Gastrocnemius medialis (tissue), 4 donors: ENCODE results near the gene OGFR. TPM values are rescaled to one million over a fixed set of nuclear protein-coding genes. Genes with fewer than 3 reads are reported as not detected.

Experiments
- ATAC-seq, 2 donors: fragments of 150-250 bp; one replicate each; pipeline ENCODE4 v1.9.1; 2016
- DNase-seq, 2 donors: peaks; one replicate each; pipeline ENCODE4 v3.0.0-alpha.2; 2019
- H3K27ac ChIP-seq, 4 donors: fragments of 200-600 bp; sonication (generic); 1 replicate in 1 of 4; 2 replicates in 3 of 4; pipeline ENCODE4 v1.5.1; 2016 to 2018; ENCODE audit warnings: mild to moderate bottlenecking in 2 of 4, moderate library complexity in 1 of 4
- H3K27me3 ChIP-seq, 3 donors: fragments of 200-600 bp; sonication (generic) in 2 of 3; 1 replicate in 1 of 3; 2 replicates in 2 of 3; pipeline versions ENCODE4 v1.5.1 to v1.6.0; 2016 to 2019; ENCODE audit warnings: mild to moderate bottlenecking in 1 of 3, moderate library complexity in 1 of 3
- H3K36me3 ChIP-seq, 2 donors: fragments of 200-600 bp; sonication (generic) in 1 of 2; one replicate each; pipeline ENCODE4 v1.5.1; 2017 to 2018
- H3K4me1 ChIP-seq, 2 donors: fragments of 200-600 bp; sonication (generic) in 1 of 2; one replicate each; pipeline ENCODE4 v1.5.1; 2016 to 2017; ENCODE audit warnings: mild to moderate bottlenecking in 2 of 2
- H3K4me3 ChIP-seq, 4 donors: fragments of 200-600 bp; sonication (generic) in 3 of 4; 1 replicate in 1 of 4; 2 replicates in 3 of 4; pipeline ENCODE4 v1.5.1; 2016 to 2019; ENCODE audit warnings: mild to moderate bottlenecking in 2 of 4
- H3K9me3 ChIP-seq, 3 donors: fragments of 200-600 bp; sonication (generic) in 2 of 3; 1 replicate in 1 of 3; 2 replicates in 2 of 3; pipeline ENCODE4 v1.5.1; 2016 to 2019
- POLR2A ChIP-seq, 2 donors: fragments of 450-650 bp; IDR thresholded peaks; one replicate each; pipeline ENCODE4 v1.6.1; 2017; ENCODE audit warnings: antibody characterized with exemption in 2 of 2, mild to moderate bottlenecking in 2 of 2, moderate library complexity in 2 of 2
- in situ Hi-C, 4 donors: fragments of 200-750 bp; cut with MboI; loops; one replicate each; pipeline versions ENCODE4 v1.15.0 to v1.8.0; 2017; ENCODE audit warnings: low sequenced_read_pairs in 4 of 4
- intact Hi-C: fragments of 100-400 bp; cut with DNase I; formaldehyde crosslinking; loops from one replicate; pipeline ENCODE4 v1.15.1; 2023; ENCODE audit warnings: low total_unique reads
- total RNA-seq, 4 donors: library from RNA; depleted of rRNA; stranded (reverse); fragments of >200 nt; gene quantifications; one replicate each; pipeline versions ENCODE4 v1.1.0 to v1.2.3, GENCODE V29; 2016
- TF ChIP-seq, protein P1 (sequence below), 5 experiments: fragments of 450-650 bp in 3 of 5; fragments of 200-600 bp in 2 of 5; sonication (generic) in 2 of 5; IDR thresholded peaks in 4 of 5; conservative IDR thresholded peaks in 1 of 5; 1 replicate in 4 of 5; 2 replicates in 1 of 5; pipeline ENCODE4 v1.5.1; 2016 to 2019; ENCODE audit warnings: antibody characterized with exemption in 5 of 5, mild to moderate bottlenecking in 3 of 5, moderate library complexity in 3 of 5

OGFR gene
- total RNA-seq, 4 donors from 2014 or later, result 21.9 to 52.1 (median 40.5) TPM

DNA sequence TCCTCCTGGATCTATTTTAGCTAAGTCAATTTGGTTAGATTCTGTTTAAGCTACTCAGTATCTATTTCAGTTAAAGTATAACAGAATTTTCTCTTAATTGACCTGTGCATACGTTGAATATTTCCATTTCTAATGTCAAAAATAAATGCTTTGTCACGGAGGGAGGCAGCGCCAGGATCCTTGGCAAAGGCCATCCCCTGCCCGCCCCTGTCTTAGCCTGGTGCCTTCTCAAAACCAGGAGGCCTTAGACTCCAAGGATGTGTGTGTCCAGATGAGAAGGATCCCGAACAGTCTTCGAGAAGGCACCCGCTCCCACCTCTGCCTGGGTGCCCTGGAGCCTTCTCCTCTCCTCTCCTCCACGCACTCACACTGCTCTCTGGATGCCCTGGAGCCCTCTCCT, 34.6 kb downstream of the OGFR start:
- TF ChIP-seq, protein P1, sequence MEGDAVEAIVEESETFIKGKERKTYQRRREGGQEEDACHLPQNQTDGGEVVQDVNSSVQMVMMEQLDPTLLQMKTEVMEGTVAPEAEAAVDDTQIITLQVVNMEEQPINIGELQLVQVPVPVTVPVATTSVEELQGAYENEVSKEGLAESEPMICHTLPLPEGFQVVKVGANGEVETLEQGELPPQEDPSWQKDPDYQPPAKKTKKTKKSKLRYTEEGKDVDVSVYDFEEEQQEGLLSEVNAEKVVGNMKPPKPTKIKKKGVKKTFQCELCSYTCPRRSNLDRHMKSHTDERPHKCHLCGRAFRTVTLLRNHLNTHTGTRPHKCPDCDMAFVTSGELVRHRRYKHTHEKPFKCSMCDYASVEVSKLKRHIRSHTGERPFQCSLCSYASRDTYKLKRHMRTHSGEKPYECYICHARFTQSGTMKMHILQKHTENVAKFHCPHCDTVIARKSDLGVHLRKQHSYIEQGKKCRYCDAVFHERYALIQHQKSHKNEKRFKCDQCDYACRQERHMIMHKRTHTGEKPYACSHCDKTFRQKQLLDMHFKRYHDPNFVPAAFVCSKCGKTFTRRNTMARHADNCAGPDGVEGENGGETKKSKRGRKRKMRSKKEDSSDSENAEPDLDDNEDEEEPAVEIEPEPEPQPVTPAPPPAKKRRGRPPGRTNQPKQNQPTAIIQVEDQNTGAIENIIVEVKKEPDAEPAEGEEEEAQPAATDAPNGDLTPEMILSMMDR (IDR thresholded peaks at IDR 0.05 in 4 of 5, conservative IDR thresholded peaks at IDR 0.05 in 1 of 5), result no peak
- TF ChIP-seq POLR2A (IDR thresholded peaks at IDR 0.05), result no peak
- H3K36me3 ChIP-seq, result no peaks in the 10 kb centered on the region
- ATAC-seq (no peak), DNase-seq (no peak)
- no peaks in the 10 kb centered on the region for H3K9me3 ChIP-seq
- in situ Hi-C loops, result no loop called here
- no peaks in the 10 kb centered on the region for H3K4me1 ChIP-seq
- H3K4me3 ChIP-seq, result no peak overlapping the region
- H3K27ac ChIP-seq, result no peak overlapping the region
- intact Hi-C loops, result no loop called here
- peaks cover 20 to 25% (median 21%) of the 10 kb centered on the region in 3 donors for H3K27me3 ChIP-seq

DNA sequence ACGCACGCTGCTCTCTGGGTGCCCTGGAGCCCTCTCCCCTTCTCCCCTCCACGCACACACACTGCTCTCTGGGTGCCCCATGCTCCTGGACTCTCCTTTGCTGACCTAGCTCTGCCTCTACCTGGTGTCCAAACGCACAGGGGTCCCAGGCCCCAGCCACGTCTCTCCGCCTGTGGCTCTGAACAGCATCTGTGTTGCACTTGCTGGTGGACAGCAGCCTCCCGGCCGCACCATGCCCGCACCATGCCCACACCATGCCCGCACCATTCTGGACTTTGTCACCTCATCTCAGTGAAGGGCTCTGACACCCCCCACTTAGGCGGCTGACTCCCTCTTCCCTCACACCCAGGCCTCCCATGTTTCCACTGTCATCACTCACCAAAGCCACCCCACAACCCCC, 35.2 kb downstream of the OGFR start:
- no peak overlapping the region for H3K27ac ChIP-seq
- intact Hi-C loops, result no loop called here
- no peak overlapping the region for H3K4me3 ChIP-seq
- ATAC-seq (no peak), DNase-seq (no peak)
- no peaks in the 10 kb centered on the region for H3K36me3 ChIP-seq
- H3K4me1 ChIP-seq, result no peaks in the 10 kb centered on the region
- peaks cover 18 to 22% (median 21%) of the 10 kb centered on the region in 3 donors for H3K27me3 ChIP-seq
- TF ChIP-seq, protein P1 (IDR thresholded peaks at IDR 0.05 in 4 of 5, conservative IDR thresholded peaks at IDR 0.05 in 1 of 5), result no peak
- TF ChIP-seq POLR2A (IDR thresholded peaks at IDR 0.05), result no peak
- in situ Hi-C loops, result no loop called here
- no peaks in the 10 kb centered on the region for H3K9me3 ChIP-seq

DNA sequence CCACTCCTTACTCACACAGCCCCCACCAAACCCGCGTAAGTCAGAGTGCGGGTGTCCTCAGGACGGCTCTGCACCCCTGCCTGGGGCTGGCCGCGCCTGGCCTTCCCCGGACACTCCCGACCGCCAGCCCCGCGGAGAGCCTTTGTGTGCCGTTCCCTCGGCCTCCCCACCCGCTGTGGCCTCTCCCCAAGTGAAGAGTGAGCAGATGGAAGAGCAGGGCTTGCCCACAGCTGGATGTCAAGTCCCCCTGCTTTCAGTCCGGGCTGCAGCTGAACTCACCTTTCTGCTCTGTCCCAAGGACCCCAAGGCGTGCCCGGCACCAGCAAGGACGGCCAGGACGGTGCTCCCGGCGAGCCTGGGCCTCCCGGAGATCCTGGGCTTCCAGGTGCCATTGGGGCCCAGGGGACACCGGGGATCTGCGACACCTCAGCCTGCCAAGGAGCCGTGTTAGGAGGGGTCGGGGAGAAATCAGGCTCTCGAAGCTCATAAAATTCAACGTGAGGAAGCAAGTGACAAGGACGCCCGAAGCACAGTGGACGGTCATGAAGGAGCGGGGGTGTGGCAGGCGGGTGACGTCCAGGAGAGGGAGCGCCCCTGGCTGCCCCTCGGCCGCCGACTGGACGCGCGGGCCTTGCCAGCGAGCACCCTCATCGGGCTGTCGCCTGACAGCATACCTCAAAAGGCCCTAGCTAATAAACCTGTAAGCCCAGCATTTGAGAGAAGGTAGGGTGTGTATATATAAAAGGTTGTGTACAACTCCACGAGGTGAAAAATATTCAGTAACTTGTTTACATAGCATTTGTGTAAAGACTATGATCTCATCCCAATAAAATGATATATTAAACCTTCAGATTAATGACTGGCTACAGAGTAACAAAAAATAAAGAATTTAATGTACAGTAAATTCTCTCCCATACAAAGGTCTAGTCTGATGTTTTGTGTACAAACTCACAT, 35.9 kb downstream of the OGFR start:
- Histone ChIP-seq H3K9me3 (no peaks in the 10 kb centered on the region), H3K27ac (no peak overlapping the region), H3K36me3 (no peaks in the 10 kb centered on the region), H3K4me1 (no peaks in the 10 kb centered on the region), H3K4me3 (no peak overlapping the region), H3K27me3 (peaks cover 12 to 16% (median 15%) of the 10 kb centered on the region in 3 donors)
- no peak for DNase-seq
- ATAC-seq, result no peak
- in situ Hi-C loops, result no loop called here
- intact Hi-C loops, result no loop called here
- TF ChIP-seq, protein P1 (IDR thresholded peaks at IDR 0.05 in 4 of 5, conservative IDR thresholded peaks at IDR 0.05 in 1 of 5), result no peak
- no peak for TF ChIP-seq POLR2A (IDR thresholded peaks at IDR 0.05)

DNA sequence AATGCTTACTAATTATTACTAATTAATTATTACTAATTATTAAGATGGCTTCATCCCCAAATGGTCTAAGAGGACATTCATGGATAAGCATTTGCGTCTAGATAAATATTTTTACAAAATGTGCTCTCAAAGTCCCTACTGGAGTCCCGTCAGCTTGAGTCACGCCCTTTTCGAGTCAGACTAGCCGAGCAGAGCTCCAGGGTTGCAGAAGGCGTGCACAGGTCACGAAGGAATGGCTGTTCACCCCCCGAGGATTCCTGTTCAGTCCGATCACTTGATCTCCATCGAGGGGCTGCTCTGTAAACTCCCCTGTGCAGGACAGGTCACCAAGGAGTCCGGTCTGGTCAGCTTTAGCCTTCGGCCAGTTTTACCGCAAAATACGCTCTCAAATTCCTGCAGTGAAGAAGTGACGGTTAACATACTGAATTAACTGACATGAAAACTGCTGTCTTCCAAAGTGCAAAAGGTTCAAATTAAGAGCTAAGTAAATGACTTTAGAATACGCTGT, 37.1 kb downstream of the OGFR start:
- DNase-seq, result no peak
- no peak for ATAC-seq
- Histone ChIP-seq H3K4me3 (no peak overlapping the region), H3K27me3 (peaks cover under 1 to 15% (median 11%) of the 10 kb centered on the region in 3 donors), H3K27ac (no peak overlapping the region), H3K9me3 (no peaks in the 10 kb centered on the region), H3K36me3 (no peaks in the 10 kb centered on the region), H3K4me1 (no peaks in the 10 kb centered on the region)
- in situ Hi-C loops, result no loop called here
- TF ChIP-seq, protein P1 (IDR thresholded peaks at IDR 0.05 in 4 of 5, conservative IDR thresholded peaks at IDR 0.05 in 1 of 5), result no peak
- TF ChIP-seq POLR2A (IDR thresholded peaks at IDR 0.05), result no peak
- intact Hi-C loops, result no loop called here
